ENCODE results near the gene GPR35.

The GPR35 gene

DNA sequence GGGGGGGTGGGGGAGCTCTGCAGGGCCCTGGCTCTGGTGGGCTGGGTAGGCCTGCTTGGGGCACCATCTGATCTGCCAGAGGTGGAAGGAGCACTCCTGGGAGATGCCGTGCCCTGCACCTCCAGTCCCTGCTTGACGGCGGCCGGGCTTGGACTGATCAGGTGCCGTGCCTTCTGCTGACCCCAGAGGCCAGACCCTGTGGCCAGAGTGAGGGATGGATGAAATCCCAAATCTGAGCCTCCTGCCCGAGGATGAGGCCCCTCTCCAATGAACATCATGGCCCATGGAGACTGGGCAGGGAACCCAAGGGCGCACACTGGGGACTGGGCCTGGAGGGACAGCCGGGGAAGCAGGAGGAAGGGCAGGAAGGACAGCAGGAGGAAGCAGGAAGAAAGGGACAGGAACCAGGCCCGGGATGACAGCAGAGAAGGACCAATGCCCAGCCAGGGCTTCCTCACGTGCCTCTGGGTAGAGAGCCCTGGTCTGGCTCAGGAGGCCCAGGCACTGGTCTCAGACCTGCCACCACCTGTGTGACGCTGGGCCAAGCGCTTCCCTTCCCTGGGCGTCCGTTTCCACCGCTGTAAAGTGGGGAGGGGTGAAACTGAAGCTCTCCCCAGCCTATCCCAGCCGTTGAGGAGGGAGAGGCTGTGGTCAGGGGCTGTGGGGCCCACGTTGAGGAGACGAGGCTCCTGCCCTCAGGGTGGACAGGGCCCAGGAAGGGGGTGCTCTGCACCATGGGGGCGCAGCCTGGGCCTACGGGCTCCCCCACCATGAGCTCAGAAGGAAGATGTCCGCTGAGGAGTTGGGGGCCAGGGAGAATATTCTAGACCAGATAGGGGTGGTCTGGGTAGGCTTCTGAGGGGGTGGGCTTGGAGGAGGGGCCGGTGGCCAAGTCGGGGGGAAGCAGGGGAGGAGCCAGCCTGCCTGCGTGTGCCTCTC is 1.0 kb upstream of the GPR35 start:
- peak; percentile 11 for DNase-seq

DNA sequence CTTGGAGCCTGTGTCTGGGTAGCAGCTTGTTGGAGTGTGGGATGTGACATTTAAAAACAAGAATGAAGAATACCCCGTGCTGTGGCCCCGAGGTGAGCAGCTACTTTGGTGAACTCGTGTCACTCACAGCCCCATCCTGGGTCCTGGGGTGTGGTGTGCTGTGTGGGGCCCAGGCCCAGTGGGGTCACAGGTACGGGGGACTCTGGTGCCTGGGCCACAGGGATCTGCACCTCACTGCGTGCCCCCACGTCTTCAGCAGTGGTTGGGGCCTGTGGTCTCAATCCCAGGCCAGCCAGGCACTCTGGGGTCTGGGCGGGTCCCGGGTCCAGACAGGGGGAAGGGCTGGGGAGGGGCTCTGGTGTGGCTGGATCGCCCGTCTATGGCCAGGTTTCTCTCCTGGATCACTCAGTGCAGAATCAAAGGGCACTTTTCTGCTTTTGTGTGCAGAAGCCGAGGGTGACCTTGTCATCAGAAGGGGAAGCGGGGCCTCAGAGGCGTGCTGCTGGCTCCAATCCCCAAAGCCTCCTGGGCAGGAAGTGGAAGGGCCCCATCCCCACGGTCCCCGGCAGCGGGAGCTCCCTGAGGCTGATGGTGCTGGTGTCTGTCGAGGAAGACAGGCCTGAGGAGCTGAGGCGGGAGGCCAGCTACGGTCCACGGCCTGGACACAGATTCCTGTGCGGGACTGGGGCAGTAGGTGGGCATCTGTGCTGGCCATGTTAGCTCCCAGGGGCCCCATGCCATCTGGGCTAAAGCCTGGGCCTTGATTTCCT is 1.4 kb downstream of the GPR35 start:
- DNase-seq = peak; percentile 61

DNA sequence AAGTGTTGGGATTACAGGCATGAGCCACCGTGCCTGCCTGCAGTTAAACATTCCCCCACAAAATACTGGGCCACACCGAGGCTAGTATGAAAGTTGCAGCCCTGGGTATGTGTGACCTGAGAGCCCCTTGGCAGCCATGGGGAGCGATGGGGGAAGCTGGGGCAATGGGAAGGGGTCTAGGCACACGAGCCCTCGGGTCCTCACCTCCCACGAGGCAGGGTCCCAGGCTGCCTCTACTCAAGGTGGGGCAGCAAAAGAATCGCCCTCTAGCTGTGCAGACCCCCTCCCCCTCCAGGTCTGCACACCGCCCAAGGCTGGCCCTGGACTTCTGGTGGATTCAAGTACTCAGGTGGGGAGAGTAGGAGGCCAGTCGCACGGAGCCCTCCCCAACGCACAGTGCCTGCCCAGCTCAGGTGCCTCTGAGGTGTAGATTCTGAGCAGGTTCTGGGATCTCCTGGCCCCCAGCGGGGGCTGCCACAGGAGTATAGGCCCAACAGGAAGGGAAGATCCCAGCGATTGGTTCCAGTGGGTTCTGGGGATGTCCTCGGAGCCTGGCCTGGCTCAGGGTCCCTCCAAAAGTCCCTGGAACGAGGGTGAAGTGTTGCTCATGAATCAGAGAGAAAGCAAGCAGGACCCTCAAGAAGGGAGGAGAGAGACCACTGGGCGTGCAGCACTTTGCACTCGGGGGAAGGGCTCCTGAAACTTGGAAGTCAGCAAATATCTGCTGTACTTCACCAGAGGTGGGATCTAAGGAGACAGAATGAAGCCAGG is 2.6 kb downstream of the GPR35 start:
- DNase-seq = no peak

DNA sequence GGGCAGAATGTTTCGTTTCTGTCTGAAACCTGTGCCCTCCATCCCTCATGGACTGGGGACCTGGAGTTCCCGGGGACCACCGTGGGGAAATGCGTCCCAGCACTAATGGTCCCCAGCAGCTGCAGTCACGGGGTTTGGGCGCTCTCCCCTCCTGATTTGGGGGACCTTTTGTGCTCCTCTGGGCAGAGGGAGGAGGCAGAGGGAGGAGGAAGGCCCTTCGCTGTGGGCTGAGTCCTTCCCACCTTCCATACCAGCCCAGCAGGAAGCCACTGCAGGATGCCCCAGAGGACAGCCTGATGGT is 3.2 kb downstream of the GPR35 start:
- DNase-seq = no peak

DNA sequence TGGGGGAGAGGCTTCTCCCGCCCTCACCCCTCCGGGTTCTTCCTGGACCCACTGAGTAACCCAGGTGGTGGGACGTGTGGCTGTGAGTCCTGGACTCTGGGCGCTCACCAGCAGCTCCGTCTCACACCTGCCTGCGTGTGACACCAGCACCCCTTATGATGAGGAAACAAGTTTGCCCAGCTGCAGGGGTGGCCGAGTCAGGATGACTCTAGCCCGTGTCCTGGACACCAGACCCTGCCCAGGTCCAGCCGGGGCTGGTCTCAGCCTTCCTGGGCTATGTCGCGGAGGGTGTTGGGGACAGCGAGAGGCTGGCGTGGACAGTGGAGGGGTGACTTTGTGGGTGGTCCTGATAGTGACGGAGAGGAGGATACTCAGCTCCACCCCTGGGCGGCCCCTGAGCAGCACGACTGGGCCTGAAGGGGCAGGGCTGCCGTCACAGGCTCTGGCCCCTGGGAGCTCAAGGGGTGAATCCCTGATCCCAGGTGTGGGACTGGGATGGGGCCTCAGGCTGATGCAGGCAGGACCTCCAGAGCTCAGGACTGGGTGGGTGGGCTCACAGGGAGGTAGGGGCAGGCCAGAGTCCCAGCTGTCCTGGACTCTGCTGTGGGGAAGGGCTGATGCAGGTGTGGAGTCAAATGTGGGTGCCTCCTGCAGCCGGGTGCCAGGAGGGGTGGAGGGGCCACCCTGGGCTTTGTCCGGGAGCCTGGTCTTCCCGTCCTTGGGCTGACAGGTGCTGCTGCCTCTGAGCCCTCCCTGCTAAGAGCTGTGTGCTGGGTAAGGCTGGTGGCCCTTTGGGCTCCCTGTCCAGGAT is 3.7 kb downstream of the GPR35 start:
- DNase-seq = no peak

DNA sequence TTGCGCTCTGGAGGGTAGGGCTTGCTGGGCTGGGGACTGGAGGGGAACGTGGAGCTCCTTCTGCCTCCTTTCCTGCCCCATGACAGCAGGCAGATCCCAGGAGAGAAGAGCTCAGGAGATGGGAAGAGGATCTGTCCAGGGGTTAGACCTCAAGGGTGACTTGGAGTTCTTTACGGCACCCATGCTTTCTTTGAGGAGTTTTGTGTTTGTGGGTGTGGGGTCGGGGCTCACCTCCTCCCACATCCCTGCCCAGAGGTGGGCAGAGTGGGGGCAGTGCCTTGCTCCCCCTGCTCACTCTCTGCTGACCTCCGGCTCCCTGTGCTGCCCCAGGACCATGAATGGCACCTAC is 4.3 kb downstream of the GPR35 start:
- DNase-seq = no peak

DNA sequence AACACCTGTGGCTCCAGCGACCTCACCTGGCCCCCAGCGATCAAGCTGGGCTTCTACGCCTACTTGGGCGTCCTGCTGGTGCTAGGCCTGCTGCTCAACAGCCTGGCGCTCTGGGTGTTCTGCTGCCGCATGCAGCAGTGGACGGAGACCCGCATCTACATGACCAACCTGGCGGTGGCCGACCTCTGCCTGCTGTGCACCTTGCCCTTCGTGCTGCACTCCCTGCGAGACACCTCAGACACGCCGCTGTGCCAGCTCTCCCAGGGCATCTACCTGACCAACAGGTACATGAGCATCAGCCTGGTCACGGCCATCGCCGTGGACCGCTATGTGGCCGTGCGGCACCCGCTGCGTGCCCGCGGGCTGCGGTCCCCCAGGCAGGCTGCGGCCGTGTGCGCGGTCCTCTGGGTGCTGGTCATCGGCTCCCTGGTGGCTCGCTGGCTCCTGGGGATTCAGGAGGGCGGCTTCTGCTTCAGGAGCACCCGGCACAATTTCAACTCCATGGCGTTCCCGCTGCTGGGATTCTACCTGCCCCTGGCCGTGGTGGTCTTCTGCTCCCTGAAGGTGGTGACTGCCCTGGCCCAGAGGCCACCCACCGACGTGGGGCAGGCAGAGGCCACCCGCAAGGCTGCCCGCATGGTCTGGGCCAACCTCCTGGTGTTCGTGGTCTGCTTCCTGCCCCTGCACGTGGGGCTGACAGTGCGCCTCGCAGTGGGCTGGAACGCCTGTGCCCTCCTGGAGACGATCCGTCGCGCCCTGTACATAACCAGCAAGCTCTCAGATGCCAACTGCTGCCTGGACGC is 4.9 kb downstream of the GPR35 start:
- no peak for DNase-seq

DNA sequence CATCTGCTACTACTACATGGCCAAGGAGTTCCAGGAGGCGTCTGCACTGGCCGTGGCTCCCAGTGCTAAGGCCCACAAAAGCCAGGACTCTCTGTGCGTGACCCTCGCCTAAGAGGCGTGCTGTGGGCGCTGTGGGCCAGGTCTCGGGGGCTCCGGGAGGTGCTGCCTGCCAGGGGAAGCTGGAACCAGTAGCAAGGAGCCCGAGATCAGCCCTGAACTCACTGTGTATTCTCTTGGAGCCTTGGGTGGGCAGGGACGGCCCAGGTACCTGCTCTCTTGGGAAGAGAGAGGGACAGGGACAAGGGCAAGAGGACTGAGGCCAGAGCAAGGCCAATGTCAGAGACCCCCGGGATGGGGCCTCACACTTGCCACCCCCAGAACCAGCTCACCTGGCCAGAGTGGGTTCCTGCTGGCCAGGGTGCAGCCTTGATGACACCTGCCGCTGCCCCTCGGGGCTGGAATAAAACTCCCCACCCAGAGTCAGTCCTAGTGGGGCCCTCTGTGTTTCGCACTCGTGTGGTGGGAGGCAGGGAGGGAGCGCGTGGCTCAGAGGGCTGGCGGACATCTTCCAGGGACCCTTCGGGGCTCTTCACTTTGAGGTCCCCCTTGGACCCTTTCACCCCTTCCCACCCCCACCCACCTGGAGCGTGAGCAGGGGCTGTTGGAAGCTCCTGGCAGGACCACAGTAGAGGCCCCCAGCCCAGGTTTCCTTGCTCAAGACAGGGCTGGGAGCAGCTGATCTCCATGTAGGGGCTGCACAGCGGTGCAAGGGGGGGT is 5.7 kb downstream of the GPR35 start:
- no peak for DNase-seq

DNA sequence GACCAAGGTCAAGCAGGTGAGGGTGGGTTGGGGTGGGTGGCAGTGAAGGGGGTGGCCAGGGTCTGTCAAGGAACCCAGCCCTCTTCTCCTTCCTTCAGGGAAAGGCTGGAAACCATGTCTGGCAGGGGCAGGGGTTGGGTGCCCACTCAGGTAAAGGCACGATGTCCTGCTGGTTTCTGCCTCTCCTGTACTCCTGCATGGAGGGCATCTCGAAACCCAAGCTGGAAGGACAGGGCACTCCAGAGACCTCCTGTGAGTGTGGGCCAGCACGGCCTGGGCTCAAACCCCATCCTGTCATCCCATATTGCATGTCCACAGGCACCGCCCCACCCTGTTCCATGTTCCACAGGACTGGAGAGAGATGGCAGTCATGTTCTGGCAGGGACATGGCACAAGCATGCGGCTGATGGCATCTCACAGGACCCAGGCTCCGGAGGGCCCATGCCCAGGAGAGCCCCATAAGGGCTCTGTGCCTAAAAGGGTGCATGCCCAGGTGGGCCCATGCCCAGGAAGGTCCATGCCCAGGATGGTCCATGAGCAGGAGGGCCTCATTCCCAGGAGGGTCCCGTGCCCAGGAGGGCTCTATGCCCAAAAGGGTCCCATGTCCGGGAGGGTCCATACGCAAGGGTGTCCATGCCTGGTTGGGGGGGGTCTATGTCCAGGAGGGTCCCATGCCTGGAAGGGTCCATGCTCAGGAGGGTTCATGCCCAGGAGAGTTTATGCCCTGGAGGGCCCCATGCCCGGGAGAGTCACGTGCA is 6.4 kb downstream of the GPR35 start:
- DNase-seq = no peak

DNA sequence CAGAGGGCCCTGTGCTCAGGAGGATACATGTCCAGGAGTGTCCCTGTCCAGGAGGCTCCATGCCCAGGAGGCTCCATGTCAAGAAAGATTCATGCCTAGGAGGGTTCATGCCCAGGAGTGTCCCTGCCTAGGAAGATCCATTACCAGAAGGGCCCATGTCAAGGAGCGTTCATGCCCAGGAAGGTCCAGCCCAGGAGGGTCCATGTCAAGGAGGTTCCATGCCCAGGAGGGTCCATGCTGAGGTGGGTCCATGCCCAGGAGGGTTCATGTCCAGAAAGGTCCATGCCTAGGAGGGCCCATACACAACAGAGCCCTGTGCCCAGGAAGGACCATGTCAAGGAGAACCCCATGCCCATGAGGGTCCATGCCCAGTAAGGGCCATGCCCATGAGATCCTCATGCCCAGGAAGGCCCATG is 7.0 kb downstream of the GPR35 start:
- DNase-seq = no peak

DNA sequence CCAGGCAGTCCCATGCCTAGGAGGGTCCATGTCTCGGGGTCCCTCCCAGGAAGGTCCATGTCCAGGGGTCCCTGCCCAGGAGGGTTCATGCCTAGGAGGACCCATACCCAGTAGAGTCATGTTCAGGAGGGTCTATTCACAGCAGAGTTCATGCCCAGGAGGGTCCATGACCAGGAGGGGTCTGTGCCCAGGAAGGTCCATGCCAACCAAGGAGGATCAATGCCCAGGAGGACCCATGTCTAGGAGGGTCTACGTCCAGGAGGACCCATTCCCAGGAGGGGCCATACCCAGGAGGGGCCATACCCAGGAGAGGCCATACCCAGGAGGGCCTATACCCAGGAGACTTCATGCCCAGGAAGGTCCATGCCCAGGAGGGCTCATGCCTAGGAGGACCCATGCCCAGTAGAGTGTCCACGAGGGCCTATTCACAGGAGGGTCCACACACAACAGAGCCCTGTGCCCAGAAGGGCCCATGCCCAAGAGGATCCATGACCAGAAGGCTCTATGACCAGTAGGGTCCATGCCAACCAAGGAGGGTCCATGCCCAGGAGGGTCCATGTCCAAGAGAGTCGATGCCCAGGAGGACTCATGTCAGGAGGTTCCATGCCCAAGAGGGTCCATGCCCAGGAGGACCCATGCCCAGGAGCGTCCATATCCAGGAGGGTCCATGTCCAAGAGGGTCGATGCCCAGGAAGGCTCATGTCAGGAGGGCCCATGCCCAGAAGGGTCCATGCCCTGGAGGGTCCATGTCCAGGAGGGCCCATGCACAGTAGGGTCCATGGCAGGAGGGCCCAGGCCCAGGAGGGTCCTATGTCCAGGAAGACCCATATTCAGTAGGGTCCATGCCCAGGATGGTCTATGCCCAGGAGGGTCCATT is 10.1 kb downstream of the GPR35 start:
- no peak for DNase-seq

DNA sequence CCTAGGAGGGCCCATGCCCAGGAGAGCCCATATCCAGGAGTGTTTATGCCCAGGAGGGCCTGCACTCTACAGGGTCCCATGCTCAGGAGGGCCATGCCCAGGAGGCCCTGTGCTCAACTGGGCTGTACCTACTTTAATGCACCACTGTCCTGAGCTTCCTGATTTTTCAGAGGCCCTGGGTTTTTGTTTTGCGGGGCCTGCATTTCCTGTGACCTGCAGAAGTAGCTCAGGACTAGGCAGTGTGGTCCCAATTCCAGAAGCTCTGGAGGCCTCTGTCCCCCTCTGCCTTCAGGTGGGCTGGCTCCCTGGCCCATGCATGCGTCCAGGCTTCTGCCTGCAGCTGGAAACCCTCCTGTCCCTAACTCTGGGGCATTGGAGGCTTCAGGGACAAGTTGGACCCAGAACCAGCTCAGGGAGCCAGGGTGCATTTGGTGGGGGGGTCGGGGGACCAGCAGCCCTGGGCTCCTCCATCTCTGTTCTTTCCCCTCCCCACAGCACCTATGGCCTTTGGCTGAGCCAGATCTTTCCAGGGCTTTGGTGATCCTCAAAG is 10.8 kb downstream of the GPR35 start:
- no peak for DNase-seq

DNA sequence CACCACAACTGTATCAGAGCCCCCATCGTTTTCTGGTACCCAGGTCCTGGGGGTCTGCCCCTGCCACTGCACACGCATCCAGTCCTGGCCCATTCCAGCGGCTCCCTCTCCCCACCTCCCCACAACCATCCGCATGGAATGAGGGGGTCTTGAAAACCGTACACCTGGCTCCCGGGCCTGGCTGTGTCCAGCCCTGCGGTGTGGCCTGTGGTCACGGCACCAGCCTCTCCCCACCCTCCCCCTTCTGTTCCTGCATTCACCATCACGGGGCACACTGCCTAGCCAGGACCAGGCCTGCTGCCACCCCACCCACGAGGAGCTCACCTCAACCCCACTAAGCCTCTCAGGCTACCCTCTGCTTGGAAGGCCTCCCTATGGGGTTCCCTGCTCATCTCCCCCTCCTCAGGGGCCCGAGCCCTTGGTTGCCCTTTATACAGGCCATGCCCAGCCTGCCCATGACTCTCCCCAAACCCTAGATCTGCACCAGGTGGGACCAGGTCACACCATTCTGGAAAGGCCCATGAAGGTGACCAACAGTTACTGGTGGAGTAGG is 11.4 kb downstream of the GPR35 start:
- no peak for DNase-seq

DNA sequence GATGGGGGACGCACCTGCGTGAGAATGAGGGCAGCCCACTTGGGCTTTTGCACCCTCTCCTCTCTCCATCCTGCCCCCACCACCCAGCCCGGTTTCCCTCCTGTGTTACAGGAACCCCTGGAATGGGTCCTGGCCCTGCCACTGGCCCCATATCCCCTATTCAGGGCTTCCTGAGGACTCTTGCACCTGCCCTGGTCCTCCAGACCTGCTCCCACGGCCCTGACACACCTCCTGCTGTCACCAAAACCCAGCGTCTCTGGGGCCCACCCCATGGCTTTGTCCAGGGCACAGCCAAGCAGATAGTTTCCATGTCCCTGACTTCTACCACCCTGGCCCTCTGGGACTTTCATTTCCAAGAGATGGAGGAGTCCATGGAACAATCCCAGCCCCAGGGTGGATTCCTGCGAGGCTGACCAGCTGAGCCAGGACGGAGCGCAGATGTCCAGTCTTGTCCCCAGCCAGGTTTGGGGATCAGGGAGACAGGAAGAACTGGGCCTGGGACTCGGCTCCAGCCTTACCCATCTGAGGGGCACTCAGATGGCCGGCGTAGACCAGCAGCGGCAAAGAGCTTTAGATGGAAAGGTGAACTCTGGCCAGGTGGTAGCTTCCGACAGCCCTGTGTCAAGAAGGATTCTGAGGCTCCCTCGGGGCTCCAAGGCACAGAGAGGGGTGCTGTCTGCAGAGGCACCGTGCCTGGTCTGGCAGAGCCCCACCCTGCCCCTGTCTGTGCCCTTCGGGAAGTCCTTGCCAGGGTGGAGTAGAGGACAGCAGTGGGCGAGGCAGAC is 12.0 kb downstream of the GPR35 start:
- DNase-seq = no peak

DNA sequence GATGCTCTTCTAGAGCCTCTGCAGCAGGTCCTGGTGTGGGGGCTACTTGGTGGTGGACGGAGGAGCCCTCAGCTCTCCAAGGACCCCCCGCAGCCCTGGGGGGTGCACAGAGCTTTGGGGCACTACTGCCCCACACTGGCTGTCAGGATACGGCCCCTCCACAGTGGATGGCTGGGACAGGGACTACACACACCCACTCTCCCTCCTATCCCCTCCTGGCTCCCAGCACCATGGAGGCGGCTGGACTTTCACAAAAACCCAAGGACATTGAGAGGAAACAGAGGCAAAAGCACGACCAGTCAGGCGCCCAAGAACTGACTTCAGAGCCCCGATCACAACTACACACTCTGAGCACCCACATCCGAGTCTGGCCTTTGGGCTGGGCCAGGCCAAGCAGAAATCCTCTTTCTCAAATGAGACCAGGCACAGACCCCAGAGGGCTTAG is 12.6 kb downstream of the GPR35 start:
- DNase-seq = no peak

DNA sequence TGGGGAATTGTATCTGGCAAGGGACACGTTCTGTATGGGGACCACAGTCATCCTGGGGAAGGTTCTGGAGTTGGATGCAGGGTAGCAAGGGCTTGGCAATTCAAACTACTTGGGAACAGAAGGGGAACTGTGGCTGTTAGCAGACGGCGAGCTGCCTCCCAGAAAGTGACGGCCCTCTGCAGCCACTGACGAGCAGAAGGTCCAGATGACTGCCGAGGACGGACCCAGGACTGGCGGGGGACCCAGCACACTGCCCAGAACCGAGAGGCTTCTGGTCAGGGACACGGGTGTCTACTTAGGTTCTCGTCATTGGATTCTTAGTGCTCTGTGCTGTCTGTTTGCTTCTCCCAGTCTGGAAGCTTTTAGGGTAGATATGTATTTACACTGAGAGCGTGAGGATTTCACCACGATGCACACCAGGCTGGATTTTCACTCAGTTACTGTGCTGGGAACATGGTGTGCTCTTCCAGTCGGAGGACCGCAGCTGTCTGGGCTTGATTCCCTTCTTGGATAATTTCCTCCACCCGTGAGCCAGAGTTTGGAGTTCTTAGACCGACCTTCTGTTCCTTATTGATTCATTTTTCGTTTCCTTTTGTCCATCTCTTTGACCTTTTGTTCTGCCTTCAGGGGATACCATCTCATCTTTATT is 13.4 kb downstream of the GPR35 start:
- peak; percentile 68 for DNase-seq

DNA sequence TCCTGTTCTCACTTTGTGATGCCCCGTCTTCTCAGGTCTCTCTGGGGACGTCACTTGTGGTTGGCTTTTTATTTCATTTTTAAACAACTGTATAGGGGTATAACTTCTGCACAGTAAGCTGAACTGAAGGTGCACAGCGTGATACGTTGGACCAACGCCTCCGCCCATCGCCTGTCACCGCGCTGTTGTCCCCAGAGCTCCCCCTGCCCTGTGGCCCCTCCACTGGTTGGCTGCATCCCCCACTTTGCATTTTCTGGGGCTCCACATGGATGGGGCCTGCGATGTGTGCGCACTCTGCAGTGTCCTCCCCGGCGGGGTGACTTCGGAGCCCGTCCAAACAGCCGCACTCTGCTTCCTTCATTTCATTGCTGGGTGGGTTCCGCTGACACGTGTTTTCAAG is 14.3 kb downstream of the GPR35 start:
- DNase-seq = no peak
